AG09319 (cell line): Measurements from ENCODE around the gene NVL.

ENCODE experiments used
- DNase-seq: peaks from one replicate; pipeline ENCODE4 v3.0.0-alpha.2; 2010; ENCODE audit warnings: low read depth; ENCODE audit errors: extremely low read depth
- CTCF ChIP-seq: IDR thresholded peaks from 2 replicates; pipeline ENCODE4 v1.5.1; 2011; ENCODE audit warnings: low read depth, mild to moderate bottlenecking, inconsistent platforms, low read length, moderate library complexity

The NVL gene

GRCh38 chr1:224185208-224185607, 144.8 kb downstream of the NVL start:
- no peak for TF ChIP-seq CTCF
- DNase-seq, result no peak

GRCh38 chr1:224183591-224184312, 146.2 kb downstream of the NVL start:
- no peak for DNase-seq
- TF ChIP-seq CTCF, result no peak

- TF ChIP-seq CTCF, result no peak
- no peak for DNase-seq
These were observed 146.9 kb downstream of the NVL start, which contains the start of gene DEGS1 for GRCh38 chr1:224182866-224183590. TSS of gene DEGS1 (plus strand) at chr1:224183240. CDS start at chr1:224183337, 97 bp downstream.

- no peak for DNase-seq
- no peak for TF ChIP-seq CTCF
These were observed 147.7 kb downstream of the NVL start for GRCh38 chr1:224182057-224182865.

GRCh38 chr1:224181453-224181810, 148.5 kb downstream of the NVL start:
- TF ChIP-seq CTCF, result no peak
- no peak for DNase-seq

GRCh38 chr1:224180783-224181452, 149.1 kb downstream of the NVL start:
- no peak for TF ChIP-seq CTCF
- no peak for DNase-seq
